KMS-11 (cell line): ENCODE results near the gene EVI2A.

Experiments used
- H2AFZ ChIP-seq: fragments of 200-600 bp; sonication (generic); 2 replicates; pipeline ENCODE4 v1.6.1; 2016; ENCODE audit warnings: antibody characterized with exemption, mixed run types, low read depth
- H3K27ac ChIP-seq: fragments of 200-600 bp; sonication (generic); 2 replicates; pipeline ENCODE4 v1.6.1; 2016; ENCODE audit warnings: mild to moderate bottlenecking, mixed run types
- H3K27me3 ChIP-seq: fragments of 200-600 bp; sonication (generic); 2 replicates; pipeline ENCODE4 v1.6.1; 2017; ENCODE audit warnings: mild to moderate bottlenecking, low read depth, mixed run types, moderate library complexity; ENCODE audit not compliant: insufficient read depth
- H3K36me3 ChIP-seq: fragments of 200-600 bp; sonication (generic); 2 replicates; pipeline ENCODE4 v1.6.1; 2017; ENCODE audit warnings: mild to moderate bottlenecking, mixed run types; ENCODE audit not compliant: insufficient read depth
- H3K4me1 ChIP-seq: fragments of 200-600 bp; sonication (generic); 2 replicates; pipeline ENCODE4 v1.6.1; 2016; ENCODE audit warnings: mild to moderate bottlenecking, low read depth, mixed run types; ENCODE audit not compliant: poor library complexity, severe bottlenecking
- H3K4me2 ChIP-seq: fragments of 200-600 bp; sonication (generic); 2 replicates; pipeline ENCODE4 v1.7.0; 2016; ENCODE audit warnings: mild to moderate bottlenecking, mixed run types
- H3K4me3 ChIP-seq: fragments of 200-600 bp; sonication (generic); IDR thresholded peaks from 2 replicates; pipeline ENCODE4 v1.6.1; 2017; ENCODE audit warnings: low read depth, low read length, mixed read lengths; ENCODE audit not compliant: insufficient read depth
- H3K79me2 ChIP-seq: fragments of 200-600 bp; sonication (generic); 2 replicates; pipeline ENCODE4 v1.6.1; 2016; ENCODE audit warnings: low read depth, mixed run types; ENCODE audit not compliant: insufficient read depth
- H3K9ac ChIP-seq: fragments of 200-600 bp; sonication (generic); 2 replicates; pipeline ENCODE4 v1.6.1; 2016; ENCODE audit warnings: mild to moderate bottlenecking, mixed run types
- H4K20me1 ChIP-seq: fragments of 200-600 bp; sonication (generic); 2 replicates; pipeline ENCODE4 v1.6.1; 2016; ENCODE audit warnings: mild to moderate bottlenecking, mixed run types; ENCODE audit not compliant: insufficient read depth
- TF ChIP-seq, protein P1 (sequence below): fragments of 200-600 bp; sonication (generic); conservative IDR thresholded peaks from 2 replicates; pipeline ENCODE4 v1.6.1; 2017; ENCODE audit warnings: low read depth, mild to moderate bottlenecking, antibody characterized with exemption, low read length, moderate library complexity, mixed read lengths

Gene EVI2A

GRCh38 chr17:31311526-31311925 lies 9.9 kb downstream of the EVI2A start:
- Histone ChIP-seq H3K27ac (no peak overlapping the region), H3K36me3 (no peaks in the 10 kb centered on the region), H3K9ac (no peak overlapping the region), H3K27me3 (no peaks in the 10 kb centered on the region), H4K20me1 (no peaks in the 10 kb centered on the region), H3K4me3 (no peak overlapping the region), H3K79me2 (no peaks in the 10 kb centered on the region), H2AFZ (no peak overlapping the region), H3K4me1 (peaks cover 5% of the 10 kb centered on the region), H3K4me2 (no peak overlapping the region)
- TF ChIP-seq, protein P1, sequence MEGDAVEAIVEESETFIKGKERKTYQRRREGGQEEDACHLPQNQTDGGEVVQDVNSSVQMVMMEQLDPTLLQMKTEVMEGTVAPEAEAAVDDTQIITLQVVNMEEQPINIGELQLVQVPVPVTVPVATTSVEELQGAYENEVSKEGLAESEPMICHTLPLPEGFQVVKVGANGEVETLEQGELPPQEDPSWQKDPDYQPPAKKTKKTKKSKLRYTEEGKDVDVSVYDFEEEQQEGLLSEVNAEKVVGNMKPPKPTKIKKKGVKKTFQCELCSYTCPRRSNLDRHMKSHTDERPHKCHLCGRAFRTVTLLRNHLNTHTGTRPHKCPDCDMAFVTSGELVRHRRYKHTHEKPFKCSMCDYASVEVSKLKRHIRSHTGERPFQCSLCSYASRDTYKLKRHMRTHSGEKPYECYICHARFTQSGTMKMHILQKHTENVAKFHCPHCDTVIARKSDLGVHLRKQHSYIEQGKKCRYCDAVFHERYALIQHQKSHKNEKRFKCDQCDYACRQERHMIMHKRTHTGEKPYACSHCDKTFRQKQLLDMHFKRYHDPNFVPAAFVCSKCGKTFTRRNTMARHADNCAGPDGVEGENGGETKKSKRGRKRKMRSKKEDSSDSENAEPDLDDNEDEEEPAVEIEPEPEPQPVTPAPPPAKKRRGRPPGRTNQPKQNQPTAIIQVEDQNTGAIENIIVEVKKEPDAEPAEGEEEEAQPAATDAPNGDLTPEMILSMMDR: no peak

DNA sequence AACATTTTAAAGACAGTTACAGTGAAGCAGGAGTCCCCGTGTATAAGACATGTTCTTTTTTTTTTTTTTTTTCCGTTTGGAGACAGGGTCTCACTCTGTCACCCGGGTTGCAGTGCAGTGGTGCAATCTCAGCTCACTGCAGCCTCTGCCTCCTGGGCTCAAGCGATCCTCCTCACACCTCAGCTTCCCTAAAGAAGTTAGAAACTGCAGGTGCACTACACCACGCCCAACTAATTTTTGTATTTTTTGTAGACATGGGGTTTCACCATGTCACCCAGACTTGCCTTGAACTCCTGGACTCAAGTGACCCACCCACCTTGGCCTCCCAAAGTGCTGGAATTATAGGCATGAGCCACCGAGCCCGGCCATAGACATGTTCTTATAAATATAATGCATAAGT lies 10.5 kb downstream of the EVI2A start:
- H3K4me2 ChIP-seq: no peak overlapping the region
- no peaks in the 10 kb centered on the region for H3K4me1 ChIP-seq

DNA sequence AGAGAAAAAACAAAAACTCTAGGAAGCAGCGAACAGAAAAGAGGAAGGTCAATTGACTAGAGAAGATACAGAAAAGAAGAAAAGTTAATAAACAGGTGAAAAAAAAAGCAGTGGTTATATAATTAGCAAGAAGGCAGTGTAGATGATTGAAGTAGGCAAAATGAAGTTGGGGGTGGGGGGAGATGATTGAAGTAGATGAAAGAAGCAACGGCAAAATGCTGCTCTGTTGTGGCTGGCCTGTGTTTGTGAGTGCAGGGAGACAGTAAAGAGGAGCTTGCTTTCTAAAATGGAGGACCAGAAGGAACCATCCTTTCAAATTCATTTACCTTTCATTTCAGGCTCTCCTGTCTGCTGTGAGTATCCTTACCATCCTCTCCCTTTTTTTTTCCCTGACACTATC lies 11.2 kb downstream of the EVI2A start:
- Histone ChIP-seq H2AFZ (no peak overlapping the region), H3K79me2 (no peaks in the 10 kb centered on the region), H3K27me3 (no peaks in the 10 kb centered on the region), H3K36me3 (no peaks in the 10 kb centered on the region), H3K9ac (no peak overlapping the region), H3K4me2 (no peak overlapping the region), H3K4me1 (no peaks in the 10 kb centered on the region), H3K4me3 (no peak overlapping the region), H4K20me1 (no peaks in the 10 kb centered on the region), H3K27ac (no peak overlapping the region)
- TF ChIP-seq, protein P1: no peak

More for the DNA sequence above, 10.5 kb downstream of the EVI2A start:
- TF ChIP-seq, protein P1: no peak
- Histone ChIP-seq H3K79me2 (no peaks in the 10 kb centered on the region), H3K27me3 (no peaks in the 10 kb centered on the region), H3K36me3 (no peaks in the 10 kb centered on the region), H2AFZ (no peak overlapping the region), H3K27ac (no peak overlapping the region), H4K20me1 (no peaks in the 10 kb centered on the region), H3K4me3 (no peak overlapping the region), H3K9ac (no peak overlapping the region)

- Histone ChIP-seq H3K4me2 (no peak overlapping the region), H3K4me1 (no peaks in the 10 kb centered on the region), H3K27ac (no peak overlapping the region), H3K9ac (no peak overlapping the region), H3K27me3 (no peaks in the 10 kb centered on the region), H3K36me3 (no peaks in the 10 kb centered on the region), H3K79me2 (no peaks in the 10 kb centered on the region), H2AFZ (no peak overlapping the region), H4K20me1 (no peaks in the 10 kb centered on the region), H3K4me3 (no peak overlapping the region)
- TF ChIP-seq, protein P1: no peak
These were observed 11.9 kb downstream of the EVI2A start for GRCh38 chr17:31309556-31309955.
